ENCODE data around the gene ZSWIM5. TPM values are rescaled to one million over a fixed set of nuclear protein-coding genes. Genes with fewer than 3 reads are reported as not detected.

ZSWIM5 gene
- total and polyA plus RNA-seq, 9 of the 15 experiments (the other 6 are each of a cell fraction or from before 2014, with no cell fraction given) = under 0.01 to 0.07 (median 0.03) TPM; not detected in 3

- TF ChIP-seq ZNF699 (CRISPR knock-in tag; IDR thresholded peaks at IDR 0.05; ENCODE audit: insufficient replicate concordance) (no peak), CBFB (CRISPR knock-in tag; IDR thresholded peaks at IDR 0.05) (no peak), MAZ (CRISPR knock-in tag; conservative IDR thresholded peaks at IDR 0.05 in 1 of 2, IDR thresholded peaks at IDR 0.05 in 1 of 2) (peak in 1 of 2 experiments; percentile 38; a peak in 1 of 4 replicates), ZNF175 (CRISPR knock-in tag; IDR thresholded peaks at IDR 0.05; ENCODE audit: low read depth) (0 out of 2 replicates have a peak, but pooled peaks have one; percentile 46), ETV6 (IDR thresholded peaks at IDR 0.05; ENCODE audit: borderline replicate concordance in 1 of 2, low read depth in 2 of 2, low read length in 1 of 2) (no peak), ETV6 (CRISPR knock-in tag; IDR thresholded peaks at IDR 0.05; ENCODE audit: borderline replicate concordance) (no peak), ARID3A (IDR thresholded peaks at IDR 0.05; ENCODE audit: borderline replicate concordance, low read depth, low read length) (peak; percentile 69; the same call in 1 of the 2 replicates), RAD51 (IDR thresholded peaks at IDR 0.05; ENCODE audit: borderline replicate concordance, low read depth) (no peak), ZNF518B (CRISPR knock-in tag; IDR thresholded peaks at IDR 0.05) (no peak), MAFK (IDR thresholded peaks at IDR 0.05; ENCODE audit: low read length) (no peak), HBP1 (CRISPR knock-in tag; IDR thresholded peaks at IDR 0.05) (no peak), SMARCC2 (IDR thresholded peaks at IDR 0.05; ENCODE audit: low read depth) (peak; percentile 86), ZNF121 (CRISPR knock-in tag; conservative IDR thresholded peaks at IDR 0.05) (no peak), POLR3G (IDR thresholded peaks at IDR 0.05; ENCODE audit: extremely low read depth, insufficient read length, insufficient replicate concordance) (no peak), TRIM24 (IDR thresholded peaks at IDR 0.05) (peak; percentile 70 to 77), ZNF239 (CRISPR knock-in tag; IDR thresholded peaks at IDR 0.05) (no peak), BRD4 (IDR thresholded peaks at IDR 0.05) (no peak), ZNF384 (IDR thresholded peaks at IDR 0.05; ENCODE audit: low read depth, low read length) (0 out of 2 replicates have a peak, but pooled peaks have one; percentile 3), RBM17 (IDR thresholded peaks at IDR 0.05; ENCODE audit: borderline replicate concordance, low read depth, low read length) (no peak), IRF2 (CRISPR knock-in tag; IDR thresholded peaks at IDR 0.05) (no peak), HES1 (IDR thresholded peaks at IDR 0.05; ENCODE audit: low read depth) (0 out of 2 replicates have a peak, but pooled peaks have one; percentile 57)
Observed at GRCh38 chr1:45035631-45036301, 170.6 kb downstream of the ZSWIM5 start (continued).
